K562 (cell line): ENCODE measurements around the gene CCDC92. TPM values are rescaled to one million over a fixed set of nuclear protein-coding genes. Genes with fewer than 3 reads are reported as not detected.

ENCODE experiments used
- ATAC-seq: fragments of 200-7000 bp; cut with Tn5 transposase; 3 replicates; pipeline ENCODE4 v1.9.1; 2020; ENCODE audit warnings: moderate library complexity
- BruUV-seq: library from RNA; stranded (reverse); fragments of 400-500 nt; replicated peaks from 2 replicates; lab custom pipeline; 2021; lab: Mats Ljungman, UMichigan
- CTCF ChIA-PET: fragments of 300-600 bp; formaldehyde crosslinking; extraction: SDS; loops from one replicate; lab custom pipeline; 2021; ENCODE audit warnings: low intra/inter-chr PET ratio; lab: Yijun Ruan, JAX
- POLR2A ChIA-PET: fragments of 300-600, 350-650 bp; sonication (Branson Sonifier 250); formaldehyde crosslinking; extraction: SDS; loops from one replicate; lab custom pipeline; 2021; ENCODE audit warnings: antibody characterized with exemption, inconsistent platforms; lab: Yijun Ruan, JAX
- DNase-seq, 4 experiments: peaks; one replicate each; pipeline versions ENCODE4 v3.0.0 to v3.0.0-alpha.2; 2011 to 2018; ENCODE audit warnings: low spot score in 3 of 4, mixed read lengths in 3 of 4; ENCODE audit errors: extremely low read depth in 1 of 4
- FAIRE-seq: peaks from 2 replicates; lab custom pipeline; 2011; peaks lifted over from hg19 to GRCh38; lab: Jason Lieb, UNC
- H2AFZ ChIP-seq: 2 replicates; pipeline ENCODE4 v1.6.0; 2011; ENCODE audit warnings: low read depth, low read length, control low read depth, inconsistent platforms
- H3K27ac ChIP-seq: fragments of 200-600 bp; 3 replicates; pipeline ENCODE4 v1.8.0; 2011; ENCODE audit warnings: low read depth, mild to moderate bottlenecking, control low read depth, inconsistent platforms, low read length, moderate library complexity, mixed read lengths; ENCODE audit errors: extremely low read depth
- H3K27me3 ChIP-seq, 2 experiments: fragments of 300-600 bp in 1 of 2; 2 replicates in 1 of 2; 3 replicates in 1 of 2; pipeline versions ENCODE4 v1.6.0 to v1.8.0; 2011; ENCODE audit warnings: inconsistent platforms in 2 of 2, low read length in 2 of 2, mild to moderate bottlenecking in 1 of 2, mixed read lengths in 1 of 2, moderate library complexity in 1 of 2; ENCODE audit not compliant: control insufficient read depth in 2 of 2, insufficient read depth in 2 of 2
- H3K36me3 ChIP-seq: fragments of 300-600 bp; 3 replicates; pipeline ENCODE4 v1.8.0; 2011; ENCODE audit warnings: mild to moderate bottlenecking, low read length, inconsistent platforms; ENCODE audit not compliant: control insufficient read depth, insufficient read depth
- H3K4me1 ChIP-seq, 2 experiments: fragments of 200-600 bp in 1 of 2; replicated peaks in 1 of 2; 2 replicates in 1 of 2; 3 replicates in 1 of 2; pipeline versions ENCODE4 v1.5.1 to v1.8.0; 2011; ENCODE audit warnings: inconsistent platforms in 2 of 2, low read length in 2 of 2, mild to moderate bottlenecking in 1 of 2, mixed read lengths in 1 of 2, moderate library complexity in 1 of 2; ENCODE audit not compliant: control insufficient read depth in 2 of 2, insufficient read depth in 2 of 2
- H3K4me2 ChIP-seq: 2 replicates; pipeline ENCODE4 v1.6.1; 2011; ENCODE audit warnings: low read length, control low read depth, inconsistent platforms, mixed read lengths; ENCODE audit not compliant: insufficient read depth
- H3K4me3 ChIP-seq: fragments of 200-600 bp; sonication (generic), shearing (Covaris generic); 2 replicates; pipeline ENCODE4 v1.5.1; 2016; ENCODE audit warnings: control low read depth, inconsistent platforms
- H3K79me2 ChIP-seq: fragments of 200-600 bp; 3 replicates; pipeline ENCODE4 v1.8.0; 2011; ENCODE audit warnings: low read length, inconsistent platforms; ENCODE audit not compliant: control insufficient read depth, insufficient read depth
- H3K9ac ChIP-seq, 2 experiments: 2 replicates each; pipeline versions ENCODE4 v1.6.0 to v1.6.1; 2011; ENCODE audit warnings: low read depth in 2 of 2, low read length in 2 of 2, control low read depth in 1 of 2, inconsistent platforms in 1 of 2, mild to moderate bottlenecking in 1 of 2, mixed read lengths in 1 of 2; ENCODE audit not compliant: insufficient read depth in 1 of 2
- H3K9me1 ChIP-seq: one replicate; pipeline ENCODE4 v1.6.0; 2011; ENCODE audit warnings: inconsistent platforms, mild to moderate bottlenecking, low read length, moderate library complexity; ENCODE audit not compliant: control insufficient read depth, insufficient read depth
- H3K9me3 ChIP-seq: replicated peaks from 2 replicates; pipeline ENCODE4 v1.5.1; 2011; ENCODE audit warnings: low read depth, low read length, inconsistent platforms; ENCODE audit not compliant: control insufficient read depth, insufficient read depth
- H4K20me1 ChIP-seq: replicated peaks from 2 replicates; pipeline ENCODE4 v1.6.1; 2011; ENCODE audit warnings: low read length, inconsistent platforms, mixed read lengths; ENCODE audit not compliant: control insufficient read depth, insufficient read depth
- ARID2 ChIP-seq: fragments of 450-650 bp; IDR thresholded peaks from 2 replicates; pipeline ENCODE4 v1.6.1; 2017; ENCODE audit warnings: antibody characterized with exemption, mild to moderate bottlenecking
- MAFG ChIP-seq: fragments of 450-650 bp; conservative IDR thresholded peaks from 2 replicates; pipeline ENCODE4 v1.6.1; 2016; ENCODE audit warnings: missing genetic modification characterization, missing compliant biosample characterization
- PHF8 ChIP-seq: fragments of 200-600 bp; sonication (generic); IDR thresholded peaks from 2 replicates; pipeline ENCODE4 v1.6.1; 2012; ENCODE audit warnings: mixed run types, mild to moderate bottlenecking, inconsistent platforms, low read length, moderate library complexity, borderline replicate concordance
- POLR2G ChIP-seq: fragments of 200-400 bp; formaldehyde crosslinking; IDR thresholded peaks from 2 replicates; pipeline ENCODE4 v1.6.1; 2017; ENCODE audit warnings: low read depth, mild to moderate bottlenecking, antibody characterized with exemption, low read length, moderate library complexity
- PRMT5 ChIP-seq: sonication (generic); formaldehyde crosslinking; IDR thresholded peaks from 2 replicates; pipeline ENCODE4 v1.5.0; 2020; ENCODE audit warnings: missing genetic modification reagents
- RHOXF2B ChIP-seq: fragments of 250-450 bp; sonication (Bioruptor Pico); conservative IDR thresholded peaks from 2 replicates; pipeline ENCODE4 v1.5.1; 2021
- SAFB2 ChIP-seq: fragments of 200-400 bp; formaldehyde crosslinking; IDR thresholded peaks from 2 replicates; pipeline ENCODE4 v1.6.1; 2018; ENCODE audit warnings: borderline replicate concordance, low read length, low read depth, moderate library complexity; ENCODE audit not compliant: severe bottlenecking
- SIN3A ChIP-seq, 2 experiments: fragments of 150-350 bp in 1 of 2; IDR thresholded peaks; 2 replicates each; pipeline ENCODE4 v1.6.1; 2011 to 2016; ENCODE audit warnings: borderline replicate concordance in 2 of 2, low read depth in 2 of 2, low read length in 2 of 2, mild to moderate bottlenecking in 2 of 2, moderate library complexity in 2 of 2; ENCODE audit not compliant: control insufficient read depth in 1 of 2
- SMC3 ChIP-seq: conservative IDR thresholded peaks from 2 replicates; pipeline ENCODE4 v1.6.1; 2011; ENCODE audit warnings: low read depth, low read length, improper control_type of control experiment; ENCODE audit not compliant: insufficient read depth
- SP1 ChIP-seq: sonication (generic); formaldehyde crosslinking; IDR thresholded peaks from 2 replicates; pipeline ENCODE4 v1.8.1; 2022; ENCODE audit warnings: mild to moderate bottlenecking, missing genetic modification reagents
- ZNF354B ChIP-seq: fragments of 250-450 bp; sonication (Bioruptor Pico); IDR thresholded peaks from 2 replicates; pipeline ENCODE4 v1.4.0; 2020
- ZNF395 ChIP-seq: fragments of 200-800 bp; sonication (Bioruptor generic); IDR thresholded peaks from 2 replicates; pipeline ENCODE4 v1.6.1; 2017; ENCODE audit warnings: missing genetic modification characterization, missing compliant biosample characterization
- ZNF41 ChIP-seq: fragments of 250-450 bp; sonication (Bioruptor Pico); conservative IDR thresholded peaks from 2 replicates; pipeline ENCODE4 v1.4.0; 2020; ENCODE audit warnings: mild to moderate bottlenecking
- WGBS: fragments of 100-300 bp; shearing (Covaris generic); methylation state at CpG from one replicate; pipeline ENCODE4 v1.1.6; 2016; ENCODE audit warnings: low coverage, mixed read lengths; ENCODE audit not compliant: insufficient coverage; ENCODE audit errors: missing lambda C conversion rate; 5-methylcytosine and 5-hydroxymethylcytosine counted together
- in situ Hi-C: fragments of 300-500 bp; cut with MboI; formaldehyde crosslinking; loops from 4 replicates; pipeline ENCODE4 v1.15.0; 2018; ENCODE audit warnings: inconsistent platforms, mixed read lengths
- intact Hi-C: fragments of 100-400 bp; cut with micrococcal nuclease; formaldehyde crosslinking; loops from 2 replicates; pipeline ENCODE4 v1.14.2; 2022
- polyA plus RNA-seq, 8 experiments: library from polyadenylated mRNA; depleted of rRNA in 4 of 8; stranded (reverse) in 5 of 8; unstranded in 3 of 8; fragments of >200 nt; fragmentation: Nextera tagmentation in 2 of 8; fragmentation: Illumina TruSeq in 1 of 8; extraction: Ambion mirVana in 2 of 8; extraction: Trizol in 1 of 8; gene quantifications; 2 replicates each; pipeline versions ENCODE4 v1.2.1 to v1.2.3, GENCODE V29; 2011 to 2014; ENCODE audit warnings: inconsistent platforms in 1 of 8, missing spikeins in 1 of 8
- total RNA-seq, 7 experiments: library from RNA; depleted of rRNA in 6 of 7; stranded (reverse); fragments of >200 nt in 6 of 7; fragmentation: Illumina TruSeq in 2 of 7; extraction: Trizol in 2 of 7; gene quantifications; 2 replicates each; pipeline versions ENCODE4 v1.2.1 to v1.2.3, GENCODE V29; 2011 to 2021; ENCODE audit warnings: low replicate concordance in 1 of 7
- TF ChIP-seq, protein P1 (sequence below): fragments of 450-650 bp; conservative IDR thresholded peaks from 2 replicates; pipeline ENCODE4 v1.6.1; 2016; ENCODE audit warnings: missing genetic modification characterization, low read depth, mild to moderate bottlenecking, missing compliant biosample characterization, moderate library complexity

Gene CCDC92
- total and polyA plus RNA-seq, 9 of the 15 experiments (the other 6 are each of a cell fraction or from before 2014, with no cell fraction given): 0.27 to 5.9 (median 2.1) TPM

DNA sequence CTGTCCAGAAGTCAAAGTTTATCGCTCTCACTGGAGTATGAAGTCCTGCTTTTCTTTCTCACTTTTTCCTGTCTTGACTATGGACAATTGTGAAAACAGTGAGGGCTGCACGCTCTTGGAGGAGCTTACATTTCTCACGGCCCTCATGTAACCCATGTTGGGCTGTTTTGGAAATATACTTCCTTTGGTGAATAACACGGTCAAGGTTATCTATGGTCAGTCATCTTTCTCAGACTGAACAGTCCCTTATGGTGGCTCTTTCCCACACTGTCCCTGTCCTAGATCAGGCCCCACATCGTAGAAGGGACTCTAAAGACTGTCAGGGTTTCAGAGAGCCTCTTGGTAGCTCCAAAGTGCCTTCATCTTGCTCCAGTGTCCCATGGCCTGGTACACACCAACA, 7.2 kb downstream of the CCDC92 start:
- POLR2A ChIA-PET: interaction anchor here (1.3 to 3.2 kb wide), 2 partner anchors 10 to 13 kb away, joined by 5 to 16 read pairs; no protein-coding TSS in a partner anchor
- H3K9me1 ChIP-seq: no peaks in the 10 kb centered on the region
- no peak for FAIRE-seq
- TF ChIP-seq ZNF41 (peak; percentile 97), PRMT5 (CRISPR knock-in tag) (no peak)
- TF ChIP-seq, all 486 proteins: peak for 1
- Histone ChIP-seq H3K4me1 (peaks cover 0 to 22% of the 10 kb centered on the region in 2 experiments; a peak in 3 of 5 replicates), H3K4me3 (no peak overlapping the region), H3K4me2 (no peak overlapping the region), H3K27me3 (no peaks in the 10 kb centered on the region), H3K27ac (no peak overlapping the region), H3K9me3 (no peaks in the 10 kb centered on the region), H3K79me2 (peaks cover 5% of the 10 kb centered on the region; the same call in 2 of the 3 replicates), H3K9ac (no peak overlapping the region), H2AFZ (no peak overlapping the region), H4K20me1 (0 out of 2 replicates have a peak, but pooled peaks cover 3% of the 10 kb centered on the region), H3K36me3 (no peaks in the 10 kb centered on the region)
- DNase-seq (no peak), ATAC-seq (peak; percentile 25; the same call in 1 of the 3 replicates)
- CTCF ChIA-PET: no interaction called here
- in situ Hi-C loops: no loop called here
- BruUV-seq: no TSS peak
- intact Hi-C loops: no loop called here
- WGBS: 39% methylated on average over 5 of the region's 5 CpGs

GRCh38 chr12:123963821-123964220, 8.8 kb downstream of the CCDC92 start:
- FAIRE-seq: no peak
- Histone ChIP-seq H4K20me1 (0 out of 2 replicates have a peak, but pooled peaks cover 3% of the 10 kb centered on the region), H3K79me2 (no peaks in the 10 kb centered on the region), H3K4me2 (no peak overlapping the region), H3K4me3 (no peak overlapping the region), H3K9me1 (no peaks in the 10 kb centered on the region), H3K4me1 (peaks cover 0 to 22% of the 10 kb centered on the region in 2 experiments; a peak in 3 of 5 replicates), H3K9me3 (no peaks in the 10 kb centered on the region), H3K9ac (no peak overlapping the region), H2AFZ (no peak overlapping the region), H3K27ac (no peak overlapping the region), H3K36me3 (no peaks in the 10 kb centered on the region), H3K27me3 (no peaks in the 10 kb centered on the region)
- ChIA-PET CTCF (no interaction called here), POLR2A (interaction anchor here (3.2 kb wide), 1 partner anchor 8 kb away, joined by 16 read pairs; no protein-coding TSS in a partner anchor)
- no peak for ATAC-seq
- intact Hi-C loops: no loop called here
- no peak for DNase-seq
- WGBS: 94% methylated on average over 4 of the region's 4 CpGs
- no TSS peak for BruUV-seq
- in situ Hi-C loops: no loop called here
- TF ChIP-seq SMC3 (no peak), PHF8 (no peak), SIN3A (IDR thresholded peaks at IDR 0.05; ENCODE audit: borderline replicate concordance in 2 of 2, control insufficient read depth in 1 of 2, low read depth in 2 of 2, low read length in 2 of 2) (no peak), RHOXF2B (CRISPR knock-in tag) (no peak), ARID2 (no peak), ZNF395 (no peak), MAFG (tag) (no peak), SP1 (no peak), SAFB2 (no peak), POLR2G (no peak), ZNF354B (no peak)
- TF ChIP-seq, protein P1, sequence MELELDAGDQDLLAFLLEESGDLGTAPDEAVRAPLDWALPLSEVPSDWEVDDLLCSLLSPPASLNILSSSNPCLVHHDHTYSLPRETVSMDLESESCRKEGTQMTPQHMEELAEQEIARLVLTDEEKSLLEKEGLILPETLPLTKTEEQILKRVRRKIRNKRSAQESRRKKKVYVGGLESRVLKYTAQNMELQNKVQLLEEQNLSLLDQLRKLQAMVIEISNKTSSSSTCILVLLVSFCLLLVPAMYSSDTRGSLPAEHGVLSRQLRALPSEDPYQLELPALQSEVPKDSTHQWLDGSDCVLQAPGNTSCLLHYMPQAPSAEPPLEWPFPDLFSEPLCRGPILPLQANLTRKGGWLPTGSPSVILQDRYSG: no peak
